ENCODE measurements around the gene EVL.

Gene EVL

GRCh38 chr14:100111931-100112704, 46.9 kb downstream of the EVL start:
- DNase-seq, result no peak

GRCh38 chr14:100114109-100114765, 49.0 kb downstream of the EVL start:
- DNase-seq, result no peak

DNA sequence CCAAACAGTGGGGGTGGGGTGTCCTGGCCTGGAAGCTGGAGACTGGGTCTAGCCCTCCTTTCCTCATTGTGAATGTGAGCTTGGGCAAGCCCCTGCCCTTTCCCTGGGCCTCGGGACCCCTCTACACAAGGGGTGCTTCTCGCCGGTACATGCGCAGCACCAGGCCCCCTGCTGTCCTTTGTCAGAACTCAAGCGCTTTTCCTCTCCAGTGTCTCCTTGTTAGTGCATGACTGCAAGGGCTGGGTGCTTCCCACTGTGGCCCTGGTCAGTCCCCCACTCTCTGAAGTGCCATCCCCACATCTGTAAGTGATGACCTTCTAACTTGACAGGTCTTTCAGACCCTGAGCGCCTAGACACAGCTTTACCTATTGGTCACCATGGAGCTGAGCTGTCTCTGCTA, 50.0 kb downstream of the EVL start:
- no peak for DNase-seq

- DNase-seq, result no peak
Observed at GRCh38 chr14:100115726-100116125, 50.5 kb downstream of the EVL start.

- DNase-seq, result no peak
Observed at GRCh38 chr14:100116134-100116533, 50.9 kb downstream of the EVL start.

- no peak for DNase-seq
Observed at GRCh38 chr14:100117026-100117425, 51.8 kb downstream of the EVL start.

GRCh38 chr14:100117633-100118395, 52.6 kb downstream of the EVL start:
- DNase-seq, result no peak

DNA sequence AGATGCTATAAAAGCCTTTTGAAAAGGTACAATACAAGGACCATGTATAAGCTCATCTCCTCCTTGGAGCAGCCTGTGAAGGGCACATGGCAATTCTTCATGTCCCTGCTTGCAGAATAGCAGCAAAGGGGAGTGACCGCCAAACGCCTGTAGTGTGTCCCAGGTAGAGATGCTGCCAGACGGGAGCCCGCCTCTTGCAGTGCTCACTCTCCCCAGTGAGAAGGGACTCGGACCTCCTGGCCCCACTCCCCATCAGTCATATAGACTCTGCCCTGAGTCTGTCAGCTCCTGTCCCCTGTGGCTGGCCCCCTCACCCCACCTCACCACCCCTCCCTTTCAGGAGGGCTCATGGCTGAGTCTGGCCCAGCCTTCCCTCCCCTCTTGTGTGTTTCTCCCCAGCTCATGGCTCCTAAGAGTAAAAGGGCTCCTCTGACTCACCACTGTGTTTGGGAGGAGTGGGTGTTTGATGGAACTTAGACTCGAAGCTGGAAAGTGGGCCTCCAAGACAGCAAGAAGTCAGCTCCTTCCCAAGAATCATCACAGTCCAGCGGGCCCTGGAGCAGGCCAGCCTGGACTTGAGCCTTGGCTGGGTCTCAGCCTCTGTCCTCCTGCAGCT, 53.3 kb downstream of the EVL start:
- no peak for DNase-seq

DNA sequence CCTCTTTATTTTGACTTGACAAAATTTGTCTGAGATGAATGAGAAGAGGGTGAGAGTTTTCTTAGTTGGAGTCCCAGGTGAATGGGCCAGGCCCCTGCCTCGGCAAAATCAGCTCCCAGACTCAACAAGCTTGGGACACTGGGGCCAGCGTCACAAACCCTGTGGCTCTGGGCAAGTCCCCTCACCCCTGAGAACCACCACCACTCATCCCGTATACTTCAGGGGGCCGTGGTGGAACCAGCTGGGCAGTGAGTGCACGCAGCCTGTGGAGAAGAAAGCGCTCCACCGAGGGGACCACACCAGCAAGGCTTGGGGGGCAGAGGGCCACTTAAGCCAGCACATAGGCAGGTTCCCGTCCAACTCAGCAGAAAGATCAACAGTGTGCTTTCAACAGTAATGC, 54.0 kb downstream of the EVL start:
- DNase-seq, result no peak

DNA sequence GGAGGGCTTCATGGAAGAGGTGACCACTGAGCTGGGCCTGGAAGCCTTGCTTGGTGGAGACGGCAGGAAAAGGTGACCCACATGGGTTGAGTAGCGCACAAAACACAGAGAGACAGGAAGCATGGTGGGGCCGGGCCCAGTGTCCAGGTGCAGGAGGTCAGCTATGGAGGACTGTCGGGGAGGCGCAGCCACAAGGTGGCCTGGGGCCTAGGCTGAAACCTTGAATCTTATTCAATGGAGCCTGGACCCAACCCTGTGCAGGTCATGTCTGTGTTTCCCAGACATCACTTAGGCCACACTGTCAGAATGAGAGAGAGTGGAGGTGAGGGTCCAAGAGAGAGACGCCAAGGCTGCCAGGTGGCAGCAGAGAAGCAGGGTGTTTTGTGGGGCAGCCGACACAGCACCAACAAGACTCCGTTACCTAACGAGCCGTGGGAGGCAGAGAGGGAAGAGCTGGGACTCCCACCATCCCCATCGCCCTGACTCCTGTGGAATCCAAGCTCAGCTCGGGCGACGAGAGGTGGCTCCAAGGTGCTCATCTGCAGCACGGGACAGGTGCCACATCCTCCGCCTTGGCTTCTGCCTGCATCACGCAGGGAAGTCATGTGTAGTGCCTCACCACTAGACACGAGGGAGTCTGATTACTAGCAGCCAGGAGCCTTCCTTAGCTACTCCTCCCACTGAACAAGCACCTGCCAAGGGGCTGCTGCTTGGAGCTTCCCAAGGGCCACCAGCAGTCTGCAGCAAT, 55.5 kb downstream of the EVL start:
- no peak for DNase-seq

DNA sequence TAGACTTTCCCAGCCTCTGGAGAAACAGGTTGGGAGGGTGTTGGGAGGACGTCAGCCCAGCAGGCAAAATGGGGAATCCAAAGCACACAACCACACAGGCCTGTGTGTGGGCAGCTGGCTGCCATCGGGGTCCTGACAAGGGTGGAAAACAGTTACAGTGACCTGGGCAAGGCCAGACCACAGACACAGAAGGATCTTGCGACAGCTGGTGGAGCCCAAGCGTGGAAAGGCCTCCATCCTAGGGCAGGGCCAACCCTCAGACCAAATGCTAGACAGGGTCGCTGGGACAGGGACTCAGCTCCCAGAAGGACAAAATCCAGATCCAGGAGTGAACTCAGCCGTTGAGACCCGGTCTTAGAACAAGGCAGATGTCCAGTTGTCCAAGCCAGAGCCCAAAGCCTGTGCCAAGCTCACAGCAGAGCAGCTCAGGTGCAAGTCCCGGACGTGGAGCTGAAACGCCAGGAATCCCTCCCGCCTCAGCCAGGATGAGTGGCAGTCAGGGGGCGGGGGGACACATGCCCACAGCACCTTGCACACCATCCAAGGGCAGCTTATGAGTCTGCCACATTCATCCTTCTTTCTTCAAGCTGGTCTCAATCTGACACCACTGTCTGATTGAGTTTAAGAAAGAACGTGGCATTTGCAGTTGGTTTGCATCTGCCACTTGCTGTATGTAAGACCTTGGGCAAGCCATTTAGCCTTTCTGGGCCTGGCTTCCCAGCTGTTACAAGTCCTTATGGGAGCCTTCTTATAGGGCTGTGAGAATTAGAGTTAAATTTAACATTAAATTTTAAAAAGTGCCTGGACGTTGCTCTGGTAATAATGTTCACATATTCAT, 56.6 kb downstream of the EVL start:
- no peak for DNase-seq

GRCh38 chr14:100122481-100123223, 57.4 kb downstream of the EVL start:
- no peak for DNase-seq

DNA sequence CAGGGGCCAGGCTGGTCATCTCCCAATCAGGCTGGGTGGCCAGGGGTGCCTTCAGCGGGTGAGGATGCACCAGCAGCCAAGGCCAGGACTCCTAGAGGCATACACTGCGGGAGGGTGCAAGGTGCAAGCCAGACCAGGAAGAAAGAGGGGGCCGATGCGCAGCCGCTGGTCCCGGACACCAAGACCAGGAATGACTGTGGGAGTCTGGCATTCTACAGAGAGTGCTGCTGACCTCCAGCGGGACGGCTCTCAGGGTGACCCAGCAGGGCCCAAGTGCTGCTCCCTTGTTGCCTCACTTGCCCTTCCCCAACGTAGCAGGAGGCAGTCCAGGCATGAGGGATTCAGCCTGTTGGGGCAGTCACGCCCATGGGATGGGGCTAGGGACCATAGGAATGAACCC, 58.4 kb downstream of the EVL start:
- no peak for DNase-seq

DNA sequence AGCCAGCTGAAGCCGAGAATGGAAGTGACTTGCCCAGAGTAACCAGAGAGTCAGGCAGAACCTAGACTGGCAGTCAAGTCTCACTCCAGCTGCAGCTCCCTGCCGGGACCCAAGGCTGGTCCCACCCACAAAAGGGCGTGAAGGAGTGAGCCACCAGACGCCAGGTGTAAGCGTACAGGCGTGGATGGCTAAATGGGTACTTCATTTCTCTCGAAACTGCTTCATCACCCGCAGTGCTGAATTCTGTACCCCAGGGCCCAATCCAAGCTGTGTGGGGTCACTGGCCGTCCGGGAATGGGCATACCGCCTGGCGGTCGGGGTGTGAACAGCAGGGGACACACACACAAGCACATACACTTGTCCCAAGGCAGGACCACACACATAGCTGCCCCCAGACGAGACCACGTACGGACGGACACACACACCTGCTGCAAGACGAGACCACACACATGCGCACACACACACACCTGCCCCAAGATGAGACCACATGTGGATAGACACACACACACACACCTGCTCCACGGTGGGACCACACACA, 59.4 kb downstream of the EVL start:
- DNase-seq, result no peak

GRCh38 chr14:100126401-100126800, 61.2 kb downstream of the EVL start:
- no peak for DNase-seq

DNA sequence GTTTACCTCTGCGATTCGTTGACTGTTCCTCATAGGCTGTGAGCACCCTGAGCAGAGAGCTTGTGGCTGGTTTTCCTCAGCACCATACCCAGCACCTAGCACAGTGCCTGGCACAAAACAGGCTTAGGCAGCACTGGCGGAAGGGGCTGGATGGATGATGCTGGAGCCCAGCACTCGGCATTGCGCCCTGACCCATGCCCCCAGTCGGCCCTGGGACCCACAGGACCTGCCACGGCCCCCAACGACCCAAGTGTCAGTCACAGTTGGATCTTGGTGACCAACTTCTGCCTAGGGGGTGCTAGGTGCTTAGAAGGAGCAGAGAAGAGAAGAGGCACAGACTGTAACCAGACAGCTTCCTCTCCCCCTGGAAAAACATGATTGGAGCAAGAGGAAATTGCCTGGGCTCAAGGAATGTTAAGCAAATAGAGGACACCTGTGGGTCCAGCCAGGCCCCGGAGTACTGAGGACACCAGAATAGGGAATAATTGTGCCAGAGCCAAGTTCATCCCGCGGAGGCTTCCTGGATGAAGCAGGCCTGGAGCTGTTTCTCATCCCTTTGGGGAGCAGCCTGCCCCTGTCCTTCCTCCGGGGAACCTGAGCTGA, 62.7 kb downstream of the EVL start:
- no peak for DNase-seq

GRCh38 chr14:100128688-100129087, 63.5 kb downstream of the EVL start:
- DNase-seq, result no peak

DNA sequence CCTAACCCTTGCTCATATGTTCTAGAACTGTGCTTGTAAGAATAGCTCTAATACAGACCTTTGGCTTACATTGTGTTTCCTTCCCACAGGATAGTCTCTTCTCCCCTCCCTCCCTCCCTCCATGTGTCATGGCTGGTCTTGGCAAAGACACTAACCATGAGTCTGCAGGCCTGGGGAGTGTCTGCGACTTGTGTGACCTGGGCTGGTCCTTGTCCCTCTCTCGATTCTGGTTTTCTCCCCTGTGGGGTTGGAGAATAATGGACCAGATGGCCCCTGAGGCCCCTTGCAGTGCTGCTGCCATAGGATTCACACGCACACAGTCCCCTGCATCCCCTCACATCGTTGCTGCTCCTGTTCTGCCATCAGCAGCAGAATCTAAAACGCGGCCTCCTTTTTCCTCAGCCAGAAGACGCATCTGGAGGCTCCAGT, 64.0 kb downstream of the EVL start:
- DNase-seq, result no peak

DNA sequence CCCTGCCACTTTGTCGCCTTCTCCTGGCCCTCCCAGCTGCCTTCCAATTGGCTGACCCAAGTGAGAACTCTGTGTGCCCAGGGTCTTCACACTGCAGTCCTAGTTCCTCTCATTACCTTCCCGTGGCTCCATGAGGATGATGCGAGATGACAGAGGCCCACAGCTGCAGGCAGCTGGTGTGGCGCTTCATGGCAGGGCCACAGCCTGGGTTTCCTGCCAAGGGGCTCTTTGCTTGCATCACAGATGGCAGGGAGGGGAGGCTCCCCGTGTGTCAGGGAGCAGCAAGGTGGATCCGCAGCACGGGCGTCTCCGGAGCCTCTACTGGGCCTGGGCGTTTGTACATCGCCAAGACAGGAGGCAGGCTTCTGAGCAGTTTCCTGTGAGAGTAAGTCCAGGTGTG, 65.3 kb downstream of the EVL start:
- peak; percentile 50 for DNase-seq

GRCh38 chr14:100131181-100131580, 66.0 kb downstream of the EVL start:
- DNase-seq, result no peak

Measured in eye (tissue), 1 donor.